ENCODE measurements around the gene CNFN.

Gene CNFN

DNA sequence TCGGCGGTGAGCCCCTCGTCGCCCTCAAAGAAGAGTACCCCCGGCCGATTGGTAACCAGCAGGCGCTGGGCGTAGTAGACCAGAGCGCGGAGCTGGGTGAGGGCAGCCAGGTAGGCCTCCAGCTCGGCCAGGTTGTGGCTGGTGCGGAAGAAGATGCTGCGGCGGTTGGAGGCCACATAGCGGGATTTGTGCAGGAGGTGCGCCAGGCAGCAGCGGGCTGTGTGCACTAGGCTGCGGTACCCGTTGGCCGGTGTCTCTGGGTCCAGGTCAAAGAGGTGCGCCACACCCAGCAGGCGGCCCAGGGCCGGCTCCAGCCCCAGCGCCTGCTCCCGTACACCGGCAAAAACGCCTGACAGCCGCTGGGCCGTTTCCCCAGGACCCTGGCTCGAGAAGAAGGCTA, 20.3 kb upstream of the CNFN start:
- H3K4me3 ChIP-seq (ENCODE audit: low read depth, low read length) = no peak overlapping the region
- TF ChIP-seq, protein P1, sequence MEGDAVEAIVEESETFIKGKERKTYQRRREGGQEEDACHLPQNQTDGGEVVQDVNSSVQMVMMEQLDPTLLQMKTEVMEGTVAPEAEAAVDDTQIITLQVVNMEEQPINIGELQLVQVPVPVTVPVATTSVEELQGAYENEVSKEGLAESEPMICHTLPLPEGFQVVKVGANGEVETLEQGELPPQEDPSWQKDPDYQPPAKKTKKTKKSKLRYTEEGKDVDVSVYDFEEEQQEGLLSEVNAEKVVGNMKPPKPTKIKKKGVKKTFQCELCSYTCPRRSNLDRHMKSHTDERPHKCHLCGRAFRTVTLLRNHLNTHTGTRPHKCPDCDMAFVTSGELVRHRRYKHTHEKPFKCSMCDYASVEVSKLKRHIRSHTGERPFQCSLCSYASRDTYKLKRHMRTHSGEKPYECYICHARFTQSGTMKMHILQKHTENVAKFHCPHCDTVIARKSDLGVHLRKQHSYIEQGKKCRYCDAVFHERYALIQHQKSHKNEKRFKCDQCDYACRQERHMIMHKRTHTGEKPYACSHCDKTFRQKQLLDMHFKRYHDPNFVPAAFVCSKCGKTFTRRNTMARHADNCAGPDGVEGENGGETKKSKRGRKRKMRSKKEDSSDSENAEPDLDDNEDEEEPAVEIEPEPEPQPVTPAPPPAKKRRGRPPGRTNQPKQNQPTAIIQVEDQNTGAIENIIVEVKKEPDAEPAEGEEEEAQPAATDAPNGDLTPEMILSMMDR (IDR thresholded peaks at IDR 0.05; ENCODE audit: borderline replicate concordance, insufficient read depth, low read depth, low read length) = no peak

DNA sequence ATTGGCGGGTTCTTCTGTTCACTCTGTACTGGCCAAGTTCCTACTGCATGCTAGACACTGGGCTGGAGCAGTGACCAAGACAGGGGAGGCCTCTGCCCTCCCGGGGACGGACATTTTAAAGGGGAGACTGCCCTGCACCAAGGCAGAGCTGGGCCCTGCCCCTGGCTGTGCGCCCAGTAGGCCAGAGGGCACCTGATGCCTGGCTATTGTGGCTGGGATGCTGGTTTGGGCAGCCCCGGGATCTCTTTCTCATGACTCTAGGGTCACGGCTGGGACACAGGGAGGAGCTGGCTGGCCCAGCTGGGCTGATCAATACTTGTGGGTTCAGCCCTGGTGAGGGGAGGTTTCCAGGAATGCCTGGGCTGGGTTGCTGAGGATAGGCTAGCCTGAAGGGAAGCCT, 19.4 kb upstream of the CNFN start:
- TF ChIP-seq, protein P1 (IDR thresholded peaks at IDR 0.05; ENCODE audit: borderline replicate concordance, insufficient read depth, low read depth, low read length) = no peak
- no peak overlapping the region for H3K4me3 ChIP-seq (ENCODE audit: low read depth, low read length)

DNA sequence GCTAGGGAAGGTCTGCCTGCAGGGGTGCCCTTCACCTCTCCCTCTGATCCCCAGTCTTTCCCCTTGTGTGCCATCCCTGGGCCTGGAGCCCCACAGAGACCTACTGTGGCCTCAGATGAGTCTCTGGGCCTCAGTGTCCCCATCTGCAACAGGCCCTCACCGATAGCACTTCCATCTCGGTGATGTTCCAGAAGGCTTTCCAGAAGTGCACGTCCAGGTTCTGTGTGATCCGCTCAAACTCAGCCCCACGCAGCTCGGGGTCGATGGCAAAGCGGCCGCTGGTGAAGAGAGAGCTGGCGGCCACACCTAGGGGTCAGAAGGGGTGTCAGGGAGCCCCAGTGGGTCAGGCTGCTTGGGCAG, 17.7 kb upstream of the CNFN start:
- H3K4me3 ChIP-seq (ENCODE audit: low read depth, low read length) = no peak overlapping the region
- TF ChIP-seq, protein P1 (IDR thresholded peaks at IDR 0.05; ENCODE audit: borderline replicate concordance, insufficient read depth, low read depth, low read length) = no peak

- H3K4me3 ChIP-seq (ENCODE audit: low read depth, low read length) = no peak overlapping the region
- TF ChIP-seq, protein P1 (IDR thresholded peaks at IDR 0.05; ENCODE audit: borderline replicate concordance, insufficient read depth, low read depth, low read length) = no peak
Measured at GRCh38 chr19:42407085-42407815, 17.2 kb upstream of the CNFN start.

GRCh38 chr19:42406111-42406510, 16.0 kb upstream of the CNFN start:
- TF ChIP-seq, protein P1 (IDR thresholded peaks at IDR 0.05; ENCODE audit: borderline replicate concordance, insufficient read depth, low read depth, low read length) = no peak
- H3K4me3 ChIP-seq (ENCODE audit: low read depth, low read length) = no peak overlapping the region

DNA sequence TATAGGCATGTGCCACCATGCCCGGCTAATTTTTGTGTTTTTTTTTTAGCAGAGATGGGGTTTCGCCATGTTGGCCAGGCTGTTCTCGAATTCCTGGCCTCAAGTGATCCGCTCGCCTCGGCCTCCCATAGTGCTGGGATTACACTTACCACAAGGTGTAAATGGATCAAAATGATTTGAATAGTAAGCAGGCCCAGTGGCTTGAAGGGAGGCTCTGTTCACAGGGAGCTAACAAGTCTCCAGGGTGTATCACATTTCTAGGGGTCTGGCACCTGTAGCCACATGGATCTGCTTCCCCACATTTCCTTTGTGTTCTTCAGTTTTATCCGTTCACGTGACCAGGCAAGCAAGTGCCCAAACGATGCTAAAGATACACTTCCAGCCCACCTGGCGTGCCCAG, 13.5 kb upstream of the CNFN start:
- TF ChIP-seq, protein P1 (IDR thresholded peaks at IDR 0.05; ENCODE audit: borderline replicate concordance, insufficient read depth, low read depth, low read length) = no peak
- no peak overlapping the region for H3K4me3 ChIP-seq (ENCODE audit: low read depth, low read length)

DNA sequence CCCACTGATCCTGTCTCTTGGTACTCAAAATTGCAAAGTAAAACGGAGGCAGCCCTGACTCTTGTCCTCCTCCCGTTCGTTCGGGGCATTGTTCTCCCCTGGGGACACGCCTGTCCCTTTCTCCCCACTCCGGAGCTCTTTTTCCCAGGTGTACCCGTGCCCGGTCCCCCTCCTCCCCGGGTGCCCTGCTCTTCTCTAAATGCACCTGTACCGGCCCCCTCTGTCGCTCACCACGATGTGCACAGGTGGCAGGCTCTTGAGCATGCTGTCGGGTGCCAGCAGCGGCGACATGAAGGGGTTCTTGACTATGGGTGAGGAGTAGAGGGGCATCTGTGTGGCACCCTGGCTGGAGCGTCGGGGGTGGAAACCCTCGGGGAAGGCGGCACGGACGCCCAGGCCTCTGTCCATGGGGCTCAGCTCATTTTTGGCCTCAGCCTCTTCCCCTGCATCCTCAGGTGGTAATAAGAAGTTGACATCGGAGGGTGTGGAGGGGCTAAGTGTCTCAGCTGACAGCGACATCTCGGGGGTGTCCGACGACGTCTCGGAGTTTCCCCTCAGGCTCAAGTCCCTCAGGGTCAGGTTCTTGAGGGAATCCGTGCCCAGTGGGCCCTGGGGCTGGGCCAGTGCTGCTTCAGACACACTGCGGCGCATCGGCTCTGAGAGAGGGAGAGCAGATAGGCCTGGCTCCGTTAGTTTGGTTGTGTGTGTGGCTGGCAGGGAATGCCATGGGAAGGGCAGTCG, 12.4 kb upstream of the CNFN start:
- TF ChIP-seq, protein P1 (IDR thresholded peaks at IDR 0.05; ENCODE audit: borderline replicate concordance, insufficient read depth, low read depth, low read length) = no peak
- H3K4me3 ChIP-seq (ENCODE audit: low read depth, low read length) = no peak overlapping the region
